ENCODE data around the gene KIF4A.

DNA sequence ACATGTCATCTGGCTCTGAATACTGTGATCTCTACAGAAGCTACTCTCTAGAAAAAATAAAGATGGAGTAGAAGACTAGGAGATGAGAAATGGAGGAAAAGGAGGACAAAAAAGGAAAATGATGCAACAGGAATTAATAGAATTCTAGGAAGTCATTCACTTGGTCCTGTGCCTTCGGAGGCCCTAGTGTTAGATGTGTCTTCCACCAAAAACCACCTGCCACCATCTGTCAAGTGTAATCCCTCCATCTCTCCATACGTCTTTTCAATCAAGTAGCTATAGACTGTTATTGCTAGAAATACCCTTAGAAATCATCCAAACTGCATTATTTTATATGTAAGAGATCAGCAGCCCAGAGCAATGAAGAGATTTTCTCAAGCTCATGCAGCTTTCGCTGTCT, 10.8 kb upstream of the KIF4A start:
- no peak for TF ChIP-seq ZBTB7B (CRISPR knock-in tag; IDR thresholded peaks at IDR 0.05)
- no peak for TF ChIP-seq POLR2AphosphoS5 (IDR thresholded peaks at IDR 0.05; ENCODE audit: low read depth, low read length)

Data from HepG2 (cell line).